Measurements from ENCODE around the gene RAPGEF6. TPM values are rescaled to one million over a fixed set of nuclear protein-coding genes. Genes with fewer than 3 reads are reported as not detected.
"Not testable (repeated sequence)": the region's sequence is repeated elsewhere in the genome, so short reads cannot be mapped to it uniquely, and the experiment has no call there.

The RAPGEF6 gene, protein sequence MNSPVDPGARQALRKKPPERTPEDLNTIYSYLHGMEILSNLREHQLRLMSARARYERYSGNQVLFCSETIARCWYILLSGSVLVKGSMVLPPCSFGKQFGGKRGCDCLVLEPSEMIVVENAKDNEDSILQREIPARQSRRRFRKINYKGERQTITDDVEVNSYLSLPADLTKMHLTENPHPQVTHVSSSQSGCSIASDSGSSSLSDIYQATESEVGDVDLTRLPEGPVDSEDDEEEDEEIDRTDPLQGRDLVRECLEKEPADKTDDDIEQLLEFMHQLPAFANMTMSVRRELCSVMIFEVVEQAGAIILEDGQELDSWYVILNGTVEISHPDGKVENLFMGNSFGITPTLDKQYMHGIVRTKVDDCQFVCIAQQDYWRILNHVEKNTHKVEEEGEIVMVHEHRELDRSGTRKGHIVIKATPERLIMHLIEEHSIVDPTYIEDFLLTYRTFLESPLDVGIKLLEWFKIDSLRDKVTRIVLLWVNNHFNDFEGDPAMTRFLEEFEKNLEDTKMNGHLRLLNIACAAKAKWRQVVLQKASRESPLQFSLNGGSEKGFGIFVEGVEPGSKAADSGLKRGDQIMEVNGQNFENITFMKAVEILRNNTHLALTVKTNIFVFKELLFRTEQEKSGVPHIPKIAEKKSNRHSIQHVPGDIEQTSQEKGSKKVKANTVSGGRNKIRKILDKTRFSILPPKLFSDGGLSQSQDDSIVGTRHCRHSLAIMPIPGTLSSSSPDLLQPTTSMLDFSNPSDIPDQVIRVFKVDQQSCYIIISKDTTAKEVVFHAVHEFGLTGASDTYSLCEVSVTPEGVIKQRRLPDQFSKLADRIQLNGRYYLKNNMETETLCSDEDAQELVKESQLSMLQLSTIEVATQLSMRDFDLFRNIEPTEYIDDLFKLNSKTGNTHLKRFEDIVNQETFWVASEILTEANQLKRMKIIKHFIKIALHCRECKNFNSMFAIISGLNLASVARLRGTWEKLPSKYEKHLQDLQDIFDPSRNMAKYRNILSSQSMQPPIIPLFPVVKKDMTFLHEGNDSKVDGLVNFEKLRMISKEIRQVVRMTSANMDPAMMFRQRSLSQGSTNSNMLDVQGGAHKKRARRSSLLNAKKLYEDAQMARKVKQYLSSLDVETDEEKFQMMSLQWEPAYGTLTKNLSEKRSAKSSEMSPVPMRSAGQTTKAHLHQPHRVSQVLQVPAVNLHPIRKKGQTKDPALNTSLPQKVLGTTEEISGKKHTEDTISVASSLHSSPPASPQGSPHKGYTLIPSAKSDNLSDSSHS (N-terminal part only)
- 8.6 TPM for total RNA-seq

DNA sequence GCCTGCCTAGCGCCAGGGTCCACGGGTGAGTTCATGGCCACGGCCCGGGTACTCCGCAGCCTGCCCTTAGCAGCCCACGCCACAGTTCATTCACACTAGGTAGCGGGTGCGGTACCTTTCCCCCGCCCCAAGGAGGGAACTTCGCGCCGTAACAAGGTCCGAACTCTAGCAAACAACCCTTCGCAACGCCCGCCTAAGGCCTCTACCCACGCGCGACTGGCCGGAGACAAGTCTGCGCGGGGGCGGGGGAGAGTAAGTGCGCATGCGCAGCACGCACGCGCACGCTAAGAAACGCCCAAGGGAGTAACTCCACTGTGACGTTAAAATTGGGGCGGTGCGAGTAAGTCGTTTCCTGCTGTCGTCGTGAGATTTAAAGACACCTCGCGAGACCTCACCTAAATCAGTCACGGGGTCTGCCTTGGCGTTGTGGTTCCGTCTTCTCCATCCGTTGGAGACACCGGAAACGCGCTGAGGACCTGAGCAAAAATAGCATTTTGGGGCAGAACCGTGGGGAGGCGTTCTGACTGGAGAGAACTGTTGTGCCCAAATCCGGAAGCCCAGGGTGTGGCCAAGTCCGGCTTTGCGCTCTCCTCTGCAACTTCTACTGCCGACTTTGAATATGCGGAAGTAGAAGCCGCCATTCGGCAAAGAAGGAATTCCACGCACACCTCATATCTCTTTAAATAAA is at the start of gene RAPGEF6:
Gene RAPGEF6, minus strand, starts transcription at position 234 of the 688 bp plus-strand sequence. Its CDS starts 199 bp downstream, at position 35.
- ATAC-seq, result peak; percentile 98

DNA sequence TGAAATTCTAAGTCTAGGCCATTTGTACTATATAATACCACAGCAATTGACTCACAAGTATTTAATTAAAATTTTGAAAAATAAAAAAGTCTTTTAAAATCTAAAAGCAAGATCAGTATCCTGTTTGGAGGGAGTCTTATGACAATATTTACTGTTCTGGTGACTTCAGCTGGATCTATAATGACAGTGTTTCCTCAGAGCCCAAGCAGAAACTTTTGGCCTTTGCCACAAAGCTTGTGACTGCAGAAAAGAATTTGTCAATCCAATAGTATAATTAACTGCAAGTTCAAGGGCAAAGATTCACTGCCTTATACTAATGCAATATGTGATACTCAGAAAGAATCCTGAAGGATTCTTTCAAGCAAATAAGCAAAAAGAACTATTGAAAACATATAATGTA is 49.6 kb upstream of the RAPGEF6 start:
- ATAC-seq, result no peak

DNA sequence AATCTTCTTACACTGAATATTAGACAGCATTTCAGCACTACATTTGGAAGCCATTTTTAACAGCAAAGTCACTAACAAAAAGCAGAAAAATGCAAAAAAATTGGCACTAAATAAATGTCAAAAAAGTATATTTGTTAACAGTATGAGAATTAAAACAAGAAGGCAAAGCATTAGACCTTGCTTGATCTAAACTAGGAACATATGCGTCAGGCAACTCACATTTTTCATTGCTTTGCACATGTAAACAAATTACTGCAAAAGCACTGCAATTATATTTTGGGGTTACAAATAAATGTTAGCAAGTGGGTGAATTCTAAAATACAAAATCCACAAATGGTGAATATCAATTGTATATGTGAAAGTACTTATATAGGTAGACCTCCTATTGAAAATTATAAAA is 49.0 kb upstream of the RAPGEF6 start:
- ATAC-seq, result no peak

DNA sequence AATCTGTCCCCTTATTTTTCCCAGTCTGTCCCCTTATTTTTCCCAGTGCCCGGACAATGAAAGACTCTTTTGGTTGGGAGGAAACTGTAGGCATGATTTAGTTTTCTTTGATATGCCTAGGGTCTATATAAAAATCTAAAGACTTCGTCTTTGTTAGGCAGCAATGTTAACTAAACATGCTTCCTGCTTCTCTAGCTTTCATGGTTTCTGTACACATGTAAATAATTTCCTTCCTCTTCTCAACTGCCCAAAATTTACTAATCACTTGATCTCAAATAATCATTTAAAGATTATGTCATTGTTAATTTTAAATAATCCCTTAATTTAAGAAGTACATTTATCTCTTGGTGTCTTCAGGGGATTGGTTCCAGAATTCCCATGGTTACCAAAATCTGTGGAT is 47.8 kb upstream of the RAPGEF6 start:
- no peak for ATAC-seq

DNA sequence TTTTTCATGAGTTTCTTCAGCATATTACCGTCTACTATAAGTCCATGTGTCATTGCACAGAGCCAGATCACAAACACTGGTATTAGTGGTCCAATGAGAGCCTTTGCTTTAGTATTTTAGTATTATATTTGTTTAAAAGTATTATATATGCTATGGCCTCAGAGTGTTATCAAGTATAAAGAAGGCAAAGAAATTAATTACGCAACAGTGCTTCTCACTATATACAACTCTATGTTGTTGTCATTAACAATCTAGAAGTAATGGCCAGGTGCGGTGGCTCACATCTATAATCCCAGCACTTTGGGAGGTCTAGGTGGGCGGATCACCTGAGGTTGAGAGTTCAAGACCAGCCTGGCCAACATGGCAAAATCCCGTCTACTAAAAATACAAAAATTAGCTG is 47.1 kb upstream of the RAPGEF6 start:
- ATAC-seq, result no peak

DNA sequence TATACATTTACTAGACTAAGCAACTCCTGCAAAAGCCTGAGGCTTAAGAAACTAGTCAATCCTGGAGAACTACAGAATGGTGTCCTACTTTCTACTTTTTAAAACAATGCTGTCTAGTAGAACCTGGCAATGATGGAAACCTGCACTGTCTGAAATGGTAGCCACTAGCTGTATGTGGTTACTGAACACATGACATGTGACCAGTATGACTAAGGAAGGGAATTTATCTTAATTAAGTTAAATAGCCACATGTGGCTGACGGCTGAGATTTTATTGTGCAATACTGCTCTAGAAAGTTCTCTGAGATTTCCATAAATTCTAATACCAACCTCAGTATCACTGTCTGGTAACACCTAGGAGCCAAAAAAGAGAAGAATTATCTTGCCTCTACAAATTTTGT is 44.9 kb upstream of the RAPGEF6 start:
- ATAC-seq, result peak; percentile 73

DNA sequence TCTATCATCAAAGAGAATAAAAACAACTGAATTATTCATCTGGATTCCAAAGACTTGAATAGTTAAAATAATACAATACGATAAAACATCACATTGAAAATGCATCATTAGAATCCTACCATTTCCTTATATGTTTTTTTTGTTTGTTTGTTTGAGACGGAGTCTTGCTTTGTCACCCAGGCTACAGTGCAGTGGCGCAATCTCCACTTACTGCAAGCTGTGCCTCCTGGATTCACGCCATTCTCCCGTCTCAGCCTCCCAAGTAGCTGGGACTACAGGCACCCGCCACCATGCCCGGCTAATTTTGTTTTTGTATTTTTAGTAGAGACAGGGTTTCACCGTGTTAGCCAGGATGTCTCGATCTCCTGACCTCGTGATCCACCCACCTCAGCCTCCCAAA is 43.2 kb upstream of the RAPGEF6 start:
- ATAC-seq, result not testable (repeated sequence)

DNA sequence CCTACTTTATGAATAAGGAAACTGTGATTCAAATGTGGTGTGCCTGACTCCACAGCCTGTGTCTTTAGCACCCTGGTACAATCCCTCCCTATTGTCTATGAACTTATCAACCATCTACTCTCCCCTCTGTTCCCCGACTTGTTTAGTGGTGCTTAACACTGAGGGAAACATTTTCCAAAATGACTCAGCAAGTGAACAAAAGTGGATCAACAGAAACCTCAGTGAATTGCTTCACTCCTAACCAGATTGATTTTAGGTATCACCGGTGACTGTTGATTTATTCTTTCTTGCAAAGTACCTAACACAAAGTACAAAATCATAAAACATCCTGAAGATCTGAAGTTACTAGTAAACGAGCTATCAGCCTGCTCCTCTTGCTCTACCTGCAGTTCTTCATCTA is 42.1 kb upstream of the RAPGEF6 start:
- no peak for ATAC-seq

DNA sequence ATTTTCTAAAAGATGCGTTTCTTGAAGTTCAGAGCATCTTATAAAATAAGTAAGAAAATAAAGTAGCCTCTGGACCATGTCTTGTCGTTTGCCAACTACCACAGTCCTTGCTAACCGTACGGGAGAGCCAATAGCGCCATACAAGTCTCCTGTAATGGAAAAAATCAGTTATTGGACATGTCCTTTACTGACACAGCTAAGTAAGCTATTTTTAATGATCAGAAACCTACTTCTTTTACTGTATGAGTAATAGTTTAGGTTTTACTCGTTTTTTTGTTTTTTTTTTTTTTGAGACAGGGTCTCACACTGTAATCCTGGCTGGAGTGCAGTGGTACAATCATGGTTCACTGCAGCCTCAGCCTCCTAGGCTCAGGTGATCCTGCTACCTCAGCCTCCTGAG is 37.7 kb upstream of the RAPGEF6 start:
- no peak for ATAC-seq

DNA sequence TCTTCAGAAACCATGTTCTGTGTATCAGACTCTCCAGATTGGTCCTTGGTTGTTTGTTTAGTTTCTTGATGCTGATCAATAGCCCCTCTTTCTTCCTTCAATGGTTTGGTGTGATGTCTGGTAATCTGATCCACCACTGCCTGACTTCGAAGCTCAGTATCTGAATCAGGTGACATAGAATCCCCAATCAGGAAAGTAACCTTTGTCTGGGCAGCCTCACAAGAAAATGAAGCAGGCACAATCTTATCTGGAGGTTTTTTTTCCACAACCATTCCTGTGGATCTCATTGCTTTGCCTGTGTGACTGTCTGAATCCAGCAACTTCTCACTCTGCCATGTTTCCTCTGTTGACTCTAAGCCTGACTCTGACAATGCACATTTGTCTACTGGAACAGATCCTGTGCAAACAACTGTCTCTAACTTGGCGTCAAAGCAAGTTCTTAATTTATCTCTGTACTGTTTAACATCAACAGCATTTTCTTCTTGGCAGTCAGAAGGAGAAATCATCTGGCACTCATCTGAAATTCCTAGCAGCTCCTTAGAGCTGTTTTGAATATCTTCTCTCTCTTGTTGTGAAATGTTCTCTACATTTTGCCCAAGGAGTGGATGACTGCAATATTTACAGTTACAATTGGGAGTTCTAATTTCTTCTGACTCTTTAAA is 37.1 kb upstream of the RAPGEF6 start:
- ATAC-seq, result no peak

DNA sequence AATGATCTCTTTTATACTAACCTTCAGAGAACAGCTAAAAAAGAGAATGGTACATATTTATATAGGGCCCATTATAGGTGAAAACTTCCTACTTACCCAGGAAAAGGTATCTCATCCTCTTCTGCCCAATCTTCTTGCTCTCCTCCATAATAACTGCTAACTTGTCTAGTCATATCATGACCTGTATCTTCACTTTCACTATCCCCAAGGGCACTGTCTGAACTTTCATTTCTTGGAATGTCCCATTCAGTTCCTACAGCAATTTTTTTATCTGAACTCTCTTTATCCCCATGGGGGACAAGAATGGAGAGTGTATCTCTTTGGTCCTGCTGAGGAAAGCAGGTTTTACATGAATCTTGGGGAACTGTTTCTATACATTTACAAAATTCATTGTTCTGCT is 36.4 kb upstream of the RAPGEF6 start:
- no peak for ATAC-seq

DNA sequence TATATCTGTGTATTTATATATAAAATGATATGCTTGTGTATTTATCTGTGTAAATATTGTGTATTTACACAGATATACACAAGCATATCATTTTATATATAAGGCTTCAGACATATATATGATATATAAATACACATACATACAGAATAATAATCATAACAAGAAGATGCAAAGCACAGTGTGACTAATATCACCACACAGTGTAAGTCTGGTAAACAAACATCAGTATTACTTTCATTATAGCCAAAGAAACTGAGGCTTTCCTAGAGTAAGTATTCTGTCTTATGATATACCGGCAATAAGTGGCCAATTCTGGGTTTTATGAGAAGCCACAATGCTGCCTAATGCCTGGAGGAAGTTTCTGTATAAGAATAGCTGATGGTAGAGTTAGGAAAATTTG is 29.9 kb upstream of the RAPGEF6 start:
- ATAC-seq, result no peak

DNA sequence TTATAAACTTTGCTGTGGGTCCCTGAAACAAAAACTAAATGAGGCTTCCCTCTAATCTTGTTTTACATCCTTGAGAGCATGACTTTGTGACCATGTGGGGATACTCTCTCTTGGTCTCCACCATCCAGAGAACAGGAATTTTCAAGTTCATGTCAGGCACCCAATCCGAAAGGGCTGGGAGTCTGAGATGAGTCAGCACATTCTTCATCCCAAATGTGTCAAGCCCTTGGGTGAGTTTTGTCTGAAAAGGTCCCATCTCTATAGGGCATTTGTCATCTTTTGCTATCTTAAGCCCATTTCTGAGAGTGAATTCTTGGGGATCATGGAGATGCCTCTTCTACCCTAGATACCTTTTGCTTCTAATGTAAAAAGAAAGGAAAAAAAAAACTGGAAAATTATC is 26.9 kb upstream of the RAPGEF6 start:
- no peak for ATAC-seq

DNA sequence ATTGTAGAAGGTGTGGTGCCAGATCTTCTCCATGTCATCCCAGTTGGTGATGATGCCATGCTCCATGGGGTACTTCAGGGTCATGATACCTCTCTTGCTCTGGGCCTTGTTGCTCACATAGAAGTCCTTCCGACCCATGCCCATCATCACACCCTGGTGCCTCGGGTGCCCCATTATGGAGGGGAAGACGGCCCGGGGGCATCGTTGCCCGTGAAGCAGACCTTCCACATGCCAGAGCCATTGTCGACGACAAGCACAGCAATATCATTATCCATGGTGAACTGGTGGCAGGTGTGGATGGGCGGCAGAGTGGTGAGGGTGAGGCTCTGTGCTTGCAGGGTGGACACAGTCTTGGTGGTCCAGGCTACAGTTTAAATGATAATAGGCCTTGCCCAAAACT is 24.8 kb upstream of the RAPGEF6 start:
- no peak for ATAC-seq

DNA sequence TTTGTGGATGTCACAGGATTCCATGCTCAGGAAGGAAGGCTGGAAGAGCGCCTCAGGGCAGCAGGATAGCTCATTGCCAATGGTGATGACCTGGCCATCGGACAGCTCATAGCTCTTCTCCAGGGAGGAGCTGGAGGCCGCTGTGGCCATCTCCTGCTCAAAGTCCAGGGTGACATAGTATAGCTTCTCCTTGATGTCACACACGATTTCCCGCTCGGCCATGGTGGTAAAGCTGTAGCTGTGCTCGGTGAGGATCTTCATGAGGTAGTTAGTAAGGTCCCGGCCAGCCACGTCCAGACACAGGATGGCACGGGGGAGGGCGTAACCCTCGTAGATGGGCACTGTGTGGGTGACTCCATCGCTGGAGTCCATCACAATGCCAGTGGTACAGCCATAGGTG is 24.3 kb upstream of the RAPGEF6 start:
- ATAC-seq, result no peak

DNA sequence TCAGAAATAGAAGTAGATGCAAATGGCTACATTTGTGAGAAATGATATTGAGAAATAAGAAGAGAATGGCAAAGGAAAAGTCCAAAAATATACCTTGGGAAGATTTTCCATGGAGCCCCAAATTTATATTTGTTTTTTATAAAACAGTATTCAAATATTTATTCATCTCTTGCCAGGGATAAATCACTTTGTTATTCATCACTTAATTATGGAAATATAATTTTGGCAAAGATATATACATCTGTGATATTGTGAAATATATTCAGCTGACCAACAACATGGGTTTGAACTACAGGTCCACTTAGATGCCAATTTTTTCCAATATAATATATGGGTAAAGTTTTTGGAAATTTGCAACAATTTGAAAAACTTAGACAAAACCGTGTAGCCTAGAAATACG is 19.7 kb upstream of the RAPGEF6 start:
- ATAC-seq, result no peak

DNA sequence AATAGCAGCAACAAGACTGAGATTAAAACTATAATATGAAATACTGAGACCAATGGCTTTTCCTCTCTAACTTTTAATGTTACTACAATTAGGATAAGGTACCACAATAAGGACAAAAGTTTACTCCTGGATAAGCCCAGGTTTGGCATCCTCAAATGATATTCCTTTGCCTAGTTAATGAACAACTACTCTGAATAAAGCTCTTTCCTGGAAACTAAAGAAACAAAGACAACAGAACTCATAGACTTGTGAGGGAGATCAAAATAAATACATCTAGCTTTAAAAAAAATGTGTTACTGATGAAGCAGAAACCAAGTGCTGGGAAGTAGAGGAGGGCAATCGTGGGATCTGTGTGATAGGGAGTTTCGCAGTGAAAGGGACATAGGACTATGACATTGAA is 19.3 kb upstream of the RAPGEF6 start:
- no peak for ATAC-seq

DNA sequence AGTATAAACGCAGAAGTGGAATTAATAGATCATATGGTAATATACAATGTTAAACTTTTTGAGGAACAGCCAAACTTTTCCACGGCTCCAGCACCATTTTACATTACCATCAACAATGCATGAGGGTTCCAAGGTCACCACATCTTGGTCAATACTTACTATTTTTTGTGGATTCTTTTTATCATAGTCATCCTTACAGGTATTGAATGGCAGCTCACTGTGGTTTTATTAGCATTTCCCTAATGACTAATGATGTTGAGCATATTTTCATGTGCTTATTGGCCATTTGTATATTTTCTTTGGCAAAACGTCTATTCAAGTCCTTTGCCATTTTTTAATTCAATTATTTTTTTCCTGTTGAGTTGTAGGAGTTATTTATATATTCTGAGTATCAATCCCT is 14.1 kb upstream of the RAPGEF6 start:
- no peak for ATAC-seq

DNA sequence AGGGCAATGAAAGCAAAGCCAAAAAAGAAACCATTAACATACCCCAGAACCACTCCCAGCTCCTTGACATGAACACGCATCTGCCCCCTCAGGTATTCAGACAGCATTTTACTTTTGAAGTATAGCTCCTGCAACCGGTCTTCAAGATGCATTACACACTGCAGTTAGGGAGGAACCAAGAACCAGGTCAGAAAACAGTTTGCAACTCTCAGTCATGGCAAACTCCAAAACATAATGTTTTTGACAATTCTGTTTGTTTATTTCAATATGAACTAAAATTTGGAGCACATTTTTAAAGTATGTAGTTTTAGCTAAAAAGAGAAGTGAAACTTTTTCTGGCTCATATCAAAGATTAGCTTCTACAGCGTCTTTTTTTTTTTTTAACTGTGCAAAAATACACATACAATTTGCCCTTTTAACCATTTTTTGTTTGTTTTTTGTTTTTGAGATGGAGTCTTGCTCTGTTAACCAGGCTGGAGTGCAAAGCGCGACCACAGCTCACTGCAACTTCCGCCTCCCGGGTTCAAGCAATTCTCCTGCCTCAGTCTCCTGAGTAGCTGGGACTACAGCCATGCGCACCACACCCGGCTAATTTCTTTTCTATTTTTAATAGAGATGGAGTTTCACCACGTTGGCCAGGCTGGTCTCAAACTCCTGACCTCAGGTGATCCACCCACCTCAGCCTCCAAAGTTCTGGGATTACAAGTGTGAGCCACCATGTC is 12.2 kb upstream of the RAPGEF6 start:
- ATAC-seq, result no peak

DNA sequence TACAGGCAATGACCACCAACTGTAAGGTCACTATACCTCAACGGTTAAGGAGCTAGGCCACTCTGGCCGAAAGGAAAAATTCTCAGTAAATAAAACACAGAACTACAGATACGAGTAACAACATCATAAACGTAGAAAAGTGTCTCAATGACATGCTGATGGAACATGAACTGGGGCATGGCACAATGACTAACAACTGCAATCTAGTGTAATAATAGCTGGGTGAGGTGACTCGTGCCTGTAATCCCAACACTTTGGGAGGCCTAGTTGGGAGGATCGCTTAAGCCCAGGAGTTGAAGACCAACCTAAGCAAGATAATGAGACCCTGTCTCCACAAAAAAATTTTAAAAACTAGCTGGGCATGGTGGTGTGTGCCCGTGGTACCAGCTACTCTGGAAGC is 9.8 kb upstream of the RAPGEF6 start:
- ATAC-seq, result peak; percentile 37

DNA sequence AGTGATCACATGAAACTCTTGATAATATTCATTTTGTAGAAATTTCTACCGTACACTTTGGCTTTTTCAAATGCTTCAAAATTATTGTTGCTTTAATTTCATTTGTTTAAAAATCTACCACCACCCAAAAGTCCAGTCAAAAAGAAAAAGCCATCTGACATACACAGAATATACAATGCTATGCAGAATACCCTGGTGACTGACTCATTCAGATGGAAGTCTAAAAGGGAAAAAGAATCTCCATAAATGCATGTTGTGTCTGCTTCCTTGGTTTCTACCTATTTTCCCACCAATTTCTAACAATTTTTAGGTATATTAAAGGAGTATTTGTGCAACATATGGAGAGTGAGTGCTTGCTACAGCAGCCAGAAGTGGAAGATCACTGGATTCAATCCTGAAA is 9.3 kb upstream of the RAPGEF6 start:
- ATAC-seq, result no peak
